Progenitor cell of endocrine pancreas (in vitro differentiated cells): Measurements from ENCODE around the gene RAB31. TPM values are rescaled to one million over a fixed set of nuclear protein-coding genes. Genes with fewer than 3 reads are reported as not detected.

Experiments used
- DNase-seq: peaks from one replicate; pipeline ENCODE4 v3.0.0; 2021; ENCODE audit warnings: low spot score; ENCODE audit not compliant: unreplicated experiment
- H3K27ac Mint-ChIP-seq: 2 replicates; pipeline ENCODE4 v1.8.0; 2021; ENCODE audit warnings: mild to moderate bottlenecking, moderate library complexity, mixed read lengths
- H3K27me3 Mint-ChIP-seq: 2 replicates; pipeline ENCODE4 v1.8.0; 2021; ENCODE audit warnings: mixed read lengths
- H3K36me3 Mint-ChIP-seq: 2 replicates; pipeline ENCODE4 v1.8.0; 2022; ENCODE audit warnings: mixed read lengths; ENCODE audit not compliant: insufficient read depth
- H3K4me1 Mint-ChIP-seq: 2 replicates; pipeline ENCODE4 v1.8.0; 2021; ENCODE audit warnings: low read depth, mixed read lengths
- H3K4me3 Mint-ChIP-seq: 2 replicates; pipeline ENCODE4 v1.8.0; 2021; ENCODE audit warnings: low read depth, mild to moderate bottlenecking, moderate library complexity, mixed read lengths
- H3K9me3 Mint-ChIP-seq: 2 replicates; pipeline ENCODE4 v1.8.0; 2021; ENCODE audit warnings: low read depth, mixed read lengths
- total RNA-seq: library from RNA; stranded (reverse); gene quantifications from 2 replicates; pipeline ENCODE4 v1.2.1, GENCODE V29; 2021
- TF ChIP-seq, protein P1 (sequence below): fragments of 200-600 bp; sonication (generic); IDR thresholded peaks from one replicate; pipeline ENCODE4 v1.5.0; 2021; ENCODE audit warnings: antibody characterized with exemption, mild to moderate bottlenecking; ENCODE audit not compliant: unreplicated experiment

The RAB31 gene
- total RNA-seq, 1 donor from 2014 or later: 2.9 TPM

DNA sequence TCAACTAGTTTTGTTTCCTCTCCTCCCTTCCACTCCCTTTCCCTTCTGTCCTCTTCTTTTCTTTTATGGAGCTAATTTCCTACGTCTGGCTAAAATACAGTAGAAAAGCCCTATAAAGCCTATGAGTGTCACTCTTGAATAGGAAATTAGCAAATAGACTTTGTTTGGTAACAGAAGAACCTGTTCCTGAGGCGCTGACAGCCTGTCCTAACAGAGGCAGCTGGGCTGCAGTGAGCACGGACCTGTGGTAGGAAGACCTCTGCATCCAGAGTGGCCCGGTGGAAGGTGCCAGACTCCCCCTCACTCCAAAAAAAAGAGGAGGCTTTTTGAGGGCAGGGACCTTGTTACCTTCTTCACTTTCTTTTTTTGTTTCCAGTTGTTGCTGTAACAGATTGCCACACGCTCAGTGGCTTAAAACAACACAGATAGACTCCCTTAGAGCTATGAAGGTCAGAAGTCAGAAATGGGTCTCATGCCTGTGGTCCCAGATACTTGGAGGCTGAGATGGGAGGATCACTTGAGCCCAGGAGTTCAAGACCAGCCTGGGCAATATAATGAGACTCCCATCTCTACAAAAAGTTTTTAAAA, 96.5 kb downstream of the RAB31 start:
- no peak overlapping the region for H3K27ac Mint-ChIP-seq
- TF ChIP-seq, protein P1, sequence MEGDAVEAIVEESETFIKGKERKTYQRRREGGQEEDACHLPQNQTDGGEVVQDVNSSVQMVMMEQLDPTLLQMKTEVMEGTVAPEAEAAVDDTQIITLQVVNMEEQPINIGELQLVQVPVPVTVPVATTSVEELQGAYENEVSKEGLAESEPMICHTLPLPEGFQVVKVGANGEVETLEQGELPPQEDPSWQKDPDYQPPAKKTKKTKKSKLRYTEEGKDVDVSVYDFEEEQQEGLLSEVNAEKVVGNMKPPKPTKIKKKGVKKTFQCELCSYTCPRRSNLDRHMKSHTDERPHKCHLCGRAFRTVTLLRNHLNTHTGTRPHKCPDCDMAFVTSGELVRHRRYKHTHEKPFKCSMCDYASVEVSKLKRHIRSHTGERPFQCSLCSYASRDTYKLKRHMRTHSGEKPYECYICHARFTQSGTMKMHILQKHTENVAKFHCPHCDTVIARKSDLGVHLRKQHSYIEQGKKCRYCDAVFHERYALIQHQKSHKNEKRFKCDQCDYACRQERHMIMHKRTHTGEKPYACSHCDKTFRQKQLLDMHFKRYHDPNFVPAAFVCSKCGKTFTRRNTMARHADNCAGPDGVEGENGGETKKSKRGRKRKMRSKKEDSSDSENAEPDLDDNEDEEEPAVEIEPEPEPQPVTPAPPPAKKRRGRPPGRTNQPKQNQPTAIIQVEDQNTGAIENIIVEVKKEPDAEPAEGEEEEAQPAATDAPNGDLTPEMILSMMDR: no peak
- H3K4me1 Mint-ChIP-seq: peaks cover 8% of the 10 kb centered on the region
- H3K4me3 Mint-ChIP-seq: no peak overlapping the region
- DNase-seq: no peak
- no peaks in the 10 kb centered on the region for H3K36me3 Mint-ChIP-seq
- H3K9me3 Mint-ChIP-seq: peaks cover 4% of the 10 kb centered on the region
- peaks cover 6% of the 10 kb centered on the region for H3K27me3 Mint-ChIP-seq

DNA sequence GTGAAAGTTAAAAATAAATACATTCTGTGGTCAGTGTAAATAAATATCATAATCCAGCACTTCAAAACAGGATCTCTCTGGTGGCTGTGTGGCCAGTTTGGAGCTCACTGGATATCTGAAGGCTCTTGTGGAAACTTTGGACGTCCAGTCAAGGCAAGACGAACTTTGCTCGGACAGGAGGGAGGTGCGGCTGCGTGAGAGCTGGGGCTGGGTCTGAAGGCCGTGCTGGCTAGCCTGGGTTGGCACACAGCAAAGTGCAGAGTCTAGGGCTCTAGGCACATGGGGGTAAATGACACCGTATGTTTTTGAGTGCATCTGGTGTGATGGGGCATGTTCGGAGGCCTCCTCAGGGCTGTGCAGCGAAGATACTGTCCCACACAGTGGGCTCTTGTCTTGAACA, 98.8 kb downstream of the RAB31 start:
- TF ChIP-seq, protein P1: no peak
- Mint-ChIP-seq H3K36me3 (no peaks in the 10 kb centered on the region), H3K4me3 (no peak overlapping the region), H3K4me1 (peaks cover 11% of the 10 kb centered on the region), H3K27ac (no peak overlapping the region), H3K9me3 (peaks cover 4% of the 10 kb centered on the region), H3K27me3 (peaks cover 6% of the 10 kb centered on the region)
- no peak for DNase-seq

- no peak overlapping the region for H3K4me3 Mint-ChIP-seq
- no peak for DNase-seq
- H3K27me3 Mint-ChIP-seq: peaks cover 2% of the 10 kb centered on the region
- TF ChIP-seq, protein P1: no peak
- peaks cover 4% of the 10 kb centered on the region for H3K9me3 Mint-ChIP-seq
- H3K36me3 Mint-ChIP-seq: no peaks in the 10 kb centered on the region
- H3K4me1 Mint-ChIP-seq: peaks cover 11% of the 10 kb centered on the region
- peak overlapping the region; percentile 49 for H3K27ac Mint-ChIP-seq
Observed at GRCh38 chr18:9808295-9809241, 100.5 kb downstream of the RAB31 start.

- Mint-ChIP-seq H3K27ac (no peak overlapping the region), H3K4me1 (peaks cover 12% of the 10 kb centered on the region), H3K9me3 (peaks cover 4% of the 10 kb centered on the region), H3K36me3 (no peaks in the 10 kb centered on the region), H3K4me3 (no peak overlapping the region), H3K27me3 (no peaks in the 10 kb centered on the region)
- no peak for DNase-seq
- TF ChIP-seq, protein P1: no peak
Observed at GRCh38 chr18:9809697-9810096, 101.6 kb downstream of the RAB31 start.

DNA sequence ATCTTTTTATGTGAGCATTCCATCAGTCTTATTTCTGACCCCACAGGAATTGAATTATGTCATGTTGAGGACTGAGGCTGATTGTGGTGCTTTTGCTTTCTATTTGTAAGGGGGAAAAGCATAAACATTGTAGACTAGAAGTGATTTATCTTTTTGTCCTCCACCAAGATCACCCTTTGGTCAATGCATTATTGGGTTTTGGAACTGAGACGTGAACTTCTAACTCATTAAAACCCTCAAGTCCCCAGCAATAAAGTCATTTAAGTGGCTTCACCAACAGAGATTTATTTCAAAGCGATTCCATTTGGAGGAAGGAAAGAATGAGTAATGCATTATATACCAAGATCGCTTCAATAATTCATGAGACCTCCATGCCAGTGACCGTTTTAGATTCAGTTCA, 102.2 kb downstream of the RAB31 start:
- H3K36me3 Mint-ChIP-seq: no peaks in the 10 kb centered on the region
- TF ChIP-seq, protein P1: no peak
- no peak for DNase-seq
- no peak overlapping the region for H3K27ac Mint-ChIP-seq
- no peaks in the 10 kb centered on the region for H3K27me3 Mint-ChIP-seq
- peaks cover 12% of the 10 kb centered on the region for H3K4me1 Mint-ChIP-seq
- H3K9me3 Mint-ChIP-seq: peaks cover 3% of the 10 kb centered on the region
- no peak overlapping the region for H3K4me3 Mint-ChIP-seq
